Fibroblast of villous mesenchyme (primary cell): Measurements from ENCODE around the gene NBEAL1. TPM values are rescaled to one million over a fixed set of nuclear protein-coding genes. Genes with fewer than 3 reads are reported as not detected.
"Not testable (repeated sequence)": the region's sequence is repeated elsewhere in the genome, so short reads cannot be mapped to it uniquely, and the experiment has no call there.

Experiments
- DNase-seq: peaks from one replicate; pipeline ENCODE4 v3.0.0-alpha.2; 2010; ENCODE audit warnings: low read depth
- H3K4me3 ChIP-seq: 2 replicates; pipeline ENCODE4 v1.5.1; 2011; ENCODE audit warnings: low read depth, mild to moderate bottlenecking, low read length
- total RNA-seq: library from RNA; depleted of rRNA; stranded (reverse); fragments of >200 nt; gene quantifications from 2 replicates; pipeline ENCODE4 v1.2.3, GENCODE V29; 2012
- TF ChIP-seq, protein P1 (sequence below): IDR thresholded peaks from 2 replicates; pipeline ENCODE4 v1.5.1; 2012; ENCODE audit warnings: low read depth, mild to moderate bottlenecking, low read length; ENCODE audit not compliant: insufficient read depth

Gene NBEAL1
- total RNA-seq, 1 donor = 57.9 TPM

GRCh38 chr2:203155406-203155805 is 140.7 kb downstream of the NBEAL1 start:
- TF ChIP-seq, protein P1, sequence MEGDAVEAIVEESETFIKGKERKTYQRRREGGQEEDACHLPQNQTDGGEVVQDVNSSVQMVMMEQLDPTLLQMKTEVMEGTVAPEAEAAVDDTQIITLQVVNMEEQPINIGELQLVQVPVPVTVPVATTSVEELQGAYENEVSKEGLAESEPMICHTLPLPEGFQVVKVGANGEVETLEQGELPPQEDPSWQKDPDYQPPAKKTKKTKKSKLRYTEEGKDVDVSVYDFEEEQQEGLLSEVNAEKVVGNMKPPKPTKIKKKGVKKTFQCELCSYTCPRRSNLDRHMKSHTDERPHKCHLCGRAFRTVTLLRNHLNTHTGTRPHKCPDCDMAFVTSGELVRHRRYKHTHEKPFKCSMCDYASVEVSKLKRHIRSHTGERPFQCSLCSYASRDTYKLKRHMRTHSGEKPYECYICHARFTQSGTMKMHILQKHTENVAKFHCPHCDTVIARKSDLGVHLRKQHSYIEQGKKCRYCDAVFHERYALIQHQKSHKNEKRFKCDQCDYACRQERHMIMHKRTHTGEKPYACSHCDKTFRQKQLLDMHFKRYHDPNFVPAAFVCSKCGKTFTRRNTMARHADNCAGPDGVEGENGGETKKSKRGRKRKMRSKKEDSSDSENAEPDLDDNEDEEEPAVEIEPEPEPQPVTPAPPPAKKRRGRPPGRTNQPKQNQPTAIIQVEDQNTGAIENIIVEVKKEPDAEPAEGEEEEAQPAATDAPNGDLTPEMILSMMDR = no peak
- H3K4me3 ChIP-seq = no peak overlapping the region
- DNase-seq = no peak

DNA sequence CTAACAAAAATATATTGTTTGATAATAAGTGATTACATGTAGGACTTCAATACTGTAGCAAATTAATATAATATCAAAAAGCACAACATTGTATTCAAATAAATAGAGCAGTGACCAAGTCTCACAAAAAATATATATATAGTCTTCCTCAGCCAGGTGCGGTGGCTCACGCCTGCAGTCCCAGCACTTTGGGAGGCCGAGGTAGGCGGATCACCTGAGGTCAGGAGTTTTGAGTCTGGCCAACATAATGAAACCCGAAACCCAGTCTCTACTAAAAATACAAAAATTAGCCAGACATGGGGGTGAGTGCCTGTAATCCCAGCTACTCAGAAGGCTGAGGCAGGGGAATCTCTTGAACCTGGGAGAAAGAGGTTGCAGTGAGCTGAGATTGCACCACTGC is 148.0 kb downstream of the NBEAL1 start:
- not testable (repeated sequence) for DNase-seq, H3K4me3 ChIP-seq

- TF ChIP-seq, protein P1 = no peak
- no peak overlapping the region for H3K4me3 ChIP-seq
- peak; percentile 76 for DNase-seq
Measured at GRCh38 chr2:203164311-203164935, 149.7 kb downstream of the NBEAL1 start.

GRCh38 chr2:203167751-203168150 is 153.1 kb downstream of the NBEAL1 start:
- DNase-seq = no peak
- TF ChIP-seq, protein P1 = no peak
- no peak overlapping the region for H3K4me3 ChIP-seq

GRCh38 chr2:203170502-203170901 is 155.8 kb downstream of the NBEAL1 start:
- H3K4me3 ChIP-seq = no peak overlapping the region
- DNase-seq = no peak
- TF ChIP-seq, protein P1 = no peak

DNA sequence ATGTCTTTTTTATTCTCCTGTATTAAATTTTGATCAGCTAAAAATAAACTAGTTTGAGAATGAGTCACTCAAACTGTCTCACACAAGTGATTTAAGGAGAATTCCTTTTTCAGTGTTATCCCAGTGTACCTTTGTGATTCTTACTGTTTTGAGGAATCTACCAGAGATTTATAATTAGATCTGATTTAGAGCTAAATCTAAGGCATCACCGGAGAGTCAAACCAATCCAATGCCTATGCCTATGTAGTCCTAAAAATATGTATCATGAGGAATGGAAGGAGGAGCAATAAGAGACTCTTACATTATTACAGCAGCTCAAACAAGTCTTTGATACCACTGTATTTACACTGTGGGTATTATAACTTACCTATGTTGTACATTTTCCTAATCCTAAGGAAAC is 160.7 kb downstream of the NBEAL1 start:
- DNase-seq = no peak
- H3K4me3 ChIP-seq = no peak overlapping the region
- TF ChIP-seq, protein P1 = no peak

- peak; percentile 23 for DNase-seq
- TF ChIP-seq, protein P1 = no peak
- H3K4me3 ChIP-seq = no peak overlapping the region
Measured at GRCh38 chr2:203177361-203177760, 162.7 kb downstream of the NBEAL1 start.
